ENCODE data around the gene TRAPPC6A. TPM values are rescaled to one million over a fixed set of nuclear protein-coding genes. Genes with fewer than 3 reads are reported as not detected.

TRAPPC6A gene
- total and polyA plus RNA-seq, 7 donors, result 15.1 to 67.5 (median 36.4) TPM

DNA sequence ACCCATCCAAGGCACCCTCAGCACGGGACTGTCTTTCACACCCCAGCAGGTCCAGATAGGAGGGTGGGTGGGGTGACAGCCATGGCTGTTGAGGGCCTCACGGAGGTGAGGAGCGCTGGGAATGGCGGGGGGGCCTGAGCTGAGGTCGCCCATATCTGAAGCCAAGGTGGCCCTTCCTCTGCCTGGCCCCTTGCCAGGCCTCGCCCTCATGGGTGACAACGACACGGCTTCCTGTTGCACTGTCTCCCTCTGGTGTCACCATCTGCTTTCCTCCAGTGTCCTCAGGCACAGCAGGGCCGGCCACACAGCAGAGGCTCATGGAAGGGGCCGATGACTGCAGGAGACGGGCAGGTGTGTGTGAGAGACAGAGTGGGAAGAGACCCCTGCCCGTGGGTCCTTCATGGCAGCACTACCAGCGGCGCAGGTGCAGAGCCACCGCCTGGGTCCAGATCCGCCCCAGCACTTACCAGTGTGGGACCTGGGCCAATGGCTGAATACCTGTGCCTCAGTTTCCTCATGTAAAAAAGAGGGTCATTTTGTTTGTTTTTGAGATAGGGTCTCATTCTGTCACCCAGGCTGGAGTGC is 9.2 kb downstream of the TRAPPC6A start:
- DNase-seq, result no peak
- TF ChIP-seq POLR2AphosphoS5 (IDR thresholded peaks at IDR 0.05) (no peak), EP300 (IDR thresholded peaks at IDR 0.05) (no peak), POLR2A (IDR thresholded peaks at IDR 0.05) (no peak)
- TF ChIP-seq, protein P1, sequence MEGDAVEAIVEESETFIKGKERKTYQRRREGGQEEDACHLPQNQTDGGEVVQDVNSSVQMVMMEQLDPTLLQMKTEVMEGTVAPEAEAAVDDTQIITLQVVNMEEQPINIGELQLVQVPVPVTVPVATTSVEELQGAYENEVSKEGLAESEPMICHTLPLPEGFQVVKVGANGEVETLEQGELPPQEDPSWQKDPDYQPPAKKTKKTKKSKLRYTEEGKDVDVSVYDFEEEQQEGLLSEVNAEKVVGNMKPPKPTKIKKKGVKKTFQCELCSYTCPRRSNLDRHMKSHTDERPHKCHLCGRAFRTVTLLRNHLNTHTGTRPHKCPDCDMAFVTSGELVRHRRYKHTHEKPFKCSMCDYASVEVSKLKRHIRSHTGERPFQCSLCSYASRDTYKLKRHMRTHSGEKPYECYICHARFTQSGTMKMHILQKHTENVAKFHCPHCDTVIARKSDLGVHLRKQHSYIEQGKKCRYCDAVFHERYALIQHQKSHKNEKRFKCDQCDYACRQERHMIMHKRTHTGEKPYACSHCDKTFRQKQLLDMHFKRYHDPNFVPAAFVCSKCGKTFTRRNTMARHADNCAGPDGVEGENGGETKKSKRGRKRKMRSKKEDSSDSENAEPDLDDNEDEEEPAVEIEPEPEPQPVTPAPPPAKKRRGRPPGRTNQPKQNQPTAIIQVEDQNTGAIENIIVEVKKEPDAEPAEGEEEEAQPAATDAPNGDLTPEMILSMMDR (IDR thresholded peaks at IDR 0.05), result no peak

GRCh38 chr19:45166723-45167252 is 11.2 kb downstream of the TRAPPC6A start:
- H3K4me3 ChIP-seq, result no peak overlapping the region
- 76 to 86% methylated on average over 14 of the region's 14 CpGs for WGBS, 2 donors
- peaks cover under 1 to 13% (median 2%) of the 10 kb centered on the region in 3 donors for H3K27me3 ChIP-seq
- DNase-seq, result no peak
- no peak overlapping the region for H3K27ac ChIP-seq
- intact Hi-C loops (cut with DNase I), result no loop called here
- no peaks in the 10 kb centered on the region for H3K36me3 ChIP-seq
- H3K9me3 ChIP-seq, result no peaks in the 10 kb centered on the region
- peaks cover 0 to 7% (median 2%) of the 10 kb centered on the region in 4 donors for H3K4me1 ChIP-seq
- TF ChIP-seq, protein P1 (IDR thresholded peaks at IDR 0.05), result no peak
- TF ChIP-seq POLR2AphosphoS5 (IDR thresholded peaks at IDR 0.05), result no peak
- TF ChIP-seq EP300 (IDR thresholded peaks at IDR 0.05), result no peak
- no peak for TF ChIP-seq POLR2A (IDR thresholded peaks at IDR 0.05)

More for the DNA sequence above, 9.2 kb downstream of the TRAPPC6A start:
- H3K4me3 ChIP-seq, result no peak overlapping the region
- 61 to 82% methylated on average over 16 of the region's 16 CpGs for WGBS, 2 donors
- peaks cover 0 to 7% (median 2%) of the 10 kb centered on the region in 4 donors for H3K4me1 ChIP-seq
- intact Hi-C loops (cut with DNase I), result no loop called here
- no peaks in the 10 kb centered on the region for H3K36me3 ChIP-seq
- H3K9me3 ChIP-seq, result no peaks in the 10 kb centered on the region
- H3K27me3 ChIP-seq, result peaks cover 0 to 1% (median 0%) of the 10 kb centered on the region in 3 donors
- no peak overlapping the region for H3K27ac ChIP-seq

DNA sequence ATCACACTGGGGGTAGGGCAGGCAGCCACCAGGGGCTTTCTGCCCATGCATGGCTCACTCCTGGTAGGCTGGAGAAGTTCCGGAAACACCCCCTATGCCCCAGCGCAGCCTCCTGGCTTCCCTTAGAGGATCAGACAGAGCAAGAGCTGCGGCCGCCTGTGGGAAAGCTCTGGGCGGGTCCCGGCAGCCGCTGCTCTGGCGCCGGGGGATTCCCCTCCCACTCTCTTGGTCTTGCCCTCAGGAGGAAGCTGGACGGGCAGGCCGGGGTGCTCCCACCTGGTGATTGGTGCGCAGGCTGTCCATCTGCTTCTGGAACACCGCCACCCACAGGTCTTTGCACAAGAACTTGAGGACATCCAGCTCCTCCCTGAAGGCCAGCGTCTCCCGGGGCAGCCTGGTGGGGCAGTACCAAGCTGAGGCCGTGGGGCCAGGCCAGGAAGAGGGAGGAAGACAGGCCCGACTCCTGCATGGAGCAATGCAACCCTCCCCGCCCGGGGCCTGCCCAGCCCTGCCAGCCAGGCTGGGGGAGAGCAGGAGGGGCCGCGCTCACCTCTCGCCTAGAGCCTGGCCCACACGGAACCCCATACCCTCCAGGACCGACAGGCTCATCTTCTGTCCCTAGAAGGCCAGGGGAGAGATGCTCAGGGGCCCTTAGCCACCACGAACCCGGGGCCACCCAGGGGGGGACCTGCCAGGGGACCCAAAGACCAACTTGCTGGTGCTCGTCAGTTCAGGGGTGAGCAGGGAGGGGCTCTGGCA is 13.3 kb downstream of the TRAPPC6A start:
- Histone ChIP-seq H3K4me1 (peaks cover 0 to 7% (median 2%) of the 10 kb centered on the region in 4 donors), H3K9me3 (no peaks in the 10 kb centered on the region), H3K36me3 (no peaks in the 10 kb centered on the region), H3K27me3 (peaks cover 7 to 33% (median 22%) of the 10 kb centered on the region in 3 donors), H3K27ac (no peak overlapping the region), H3K4me3 (no peak overlapping the region)
- TF ChIP-seq POLR2AphosphoS5 (IDR thresholded peaks at IDR 0.05), result no peak
- TF ChIP-seq POLR2A (IDR thresholded peaks at IDR 0.05), result no peak
- no peak for TF ChIP-seq EP300 (IDR thresholded peaks at IDR 0.05)
- TF ChIP-seq, protein P1 (IDR thresholded peaks at IDR 0.05), result no peak
- 27 to 32% methylated on average over 27 of the region's 27 CpGs for WGBS, 2 donors
- intact Hi-C loops (cut with DNase I), result no loop called here
- DNase-seq, result no peak

DNA sequence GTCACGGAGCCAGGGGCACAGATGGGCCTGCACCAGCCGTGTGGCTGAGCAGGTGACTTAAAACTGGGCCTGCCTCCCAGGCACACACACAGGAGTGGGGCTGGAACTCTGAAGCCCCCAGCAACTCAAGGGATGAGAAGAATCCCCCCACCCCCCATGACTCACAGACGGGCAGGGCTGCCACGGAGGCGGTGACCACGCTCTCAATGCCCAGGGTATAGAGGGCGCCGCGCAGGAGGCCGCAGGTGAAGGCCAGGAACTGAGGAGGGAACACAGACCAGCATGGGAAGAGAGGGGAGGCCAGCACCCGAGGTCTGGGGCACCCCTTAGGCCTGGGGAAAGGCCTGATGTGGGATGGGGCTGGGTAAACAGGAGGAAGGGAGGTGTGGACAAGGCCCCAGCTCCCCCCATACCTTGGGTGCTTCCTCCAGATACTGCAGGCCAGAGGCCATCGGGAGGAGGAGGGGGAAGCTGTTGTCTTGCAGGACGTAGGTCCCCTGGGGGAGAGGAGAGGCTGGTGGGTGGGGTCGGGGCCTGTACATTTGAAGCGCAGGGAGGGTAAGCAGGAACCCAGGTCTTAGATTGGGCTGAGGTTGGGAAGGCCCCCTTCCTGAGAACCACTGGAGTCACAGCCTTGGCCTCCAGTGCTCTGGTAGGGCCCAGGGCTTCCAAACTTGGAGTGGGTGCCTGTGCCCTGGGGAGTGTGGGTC is 14.1 kb downstream of the TRAPPC6A start:
- intact Hi-C loops (cut with DNase I), result no loop called here
- Histone ChIP-seq H3K27me3 (peaks cover 7 to 42% (median 31%) of the 10 kb centered on the region in 3 donors), H3K9me3 (no peaks in the 10 kb centered on the region), H3K27ac (no peak overlapping the region), H3K4me1 (peaks cover 0 to 7% (median 2%) of the 10 kb centered on the region in 4 donors), H3K36me3 (no peaks in the 10 kb centered on the region), H3K4me3 (no peak overlapping the region)
- WGBS, 2 donors, result 79 to 80% methylated on average over 15 of the region's 15 CpGs
- TF ChIP-seq, protein P1 (IDR thresholded peaks at IDR 0.05), result no peak
- TF ChIP-seq EP300 (IDR thresholded peaks at IDR 0.05) (no peak), POLR2A (IDR thresholded peaks at IDR 0.05) (no peak)
- no peak for DNase-seq

Data from sigmoid colon (tissue), 7 donors.